GM06990 (cell line): ENCODE measurements around the gene VAMP8.
"Not testable (repeated sequence)": the region's sequence is repeated elsewhere in the genome, so short reads cannot be mapped to it uniquely, and the experiment has no call there.

Experiments used
- DNase-seq: peaks from one replicate; pipeline ENCODE4 v3.0.0-alpha.2; 2011; ENCODE audit not compliant: insufficient read length; ENCODE audit errors: extremely low read depth
- H3K27me3 ChIP-seq: replicated peaks from 2 replicates; pipeline ENCODE4 v1.6.0; 2011; ENCODE audit warnings: low read length; ENCODE audit not compliant: control insufficient read depth, insufficient read depth
- H3K36me3 ChIP-seq: 2 replicates; pipeline ENCODE4 v1.5.1; 2011; ENCODE audit warnings: low read length; ENCODE audit not compliant: control insufficient read depth, insufficient read depth
- H3K4me3 ChIP-seq: replicated peaks from 2 replicates; pipeline ENCODE4 v1.5.1; 2011; ENCODE audit warnings: low read depth, mild to moderate bottlenecking, control low read depth, low read length
- TF ChIP-seq, protein P1 (sequence below): IDR thresholded peaks from 2 replicates; pipeline ENCODE4 v1.5.1; 2011; ENCODE audit warnings: low read length, control low read depth, mild to moderate bottlenecking, inconsistent platforms; ENCODE audit not compliant: insufficient read depth, poor library complexity, severe bottlenecking

The VAMP8 gene

DNA sequence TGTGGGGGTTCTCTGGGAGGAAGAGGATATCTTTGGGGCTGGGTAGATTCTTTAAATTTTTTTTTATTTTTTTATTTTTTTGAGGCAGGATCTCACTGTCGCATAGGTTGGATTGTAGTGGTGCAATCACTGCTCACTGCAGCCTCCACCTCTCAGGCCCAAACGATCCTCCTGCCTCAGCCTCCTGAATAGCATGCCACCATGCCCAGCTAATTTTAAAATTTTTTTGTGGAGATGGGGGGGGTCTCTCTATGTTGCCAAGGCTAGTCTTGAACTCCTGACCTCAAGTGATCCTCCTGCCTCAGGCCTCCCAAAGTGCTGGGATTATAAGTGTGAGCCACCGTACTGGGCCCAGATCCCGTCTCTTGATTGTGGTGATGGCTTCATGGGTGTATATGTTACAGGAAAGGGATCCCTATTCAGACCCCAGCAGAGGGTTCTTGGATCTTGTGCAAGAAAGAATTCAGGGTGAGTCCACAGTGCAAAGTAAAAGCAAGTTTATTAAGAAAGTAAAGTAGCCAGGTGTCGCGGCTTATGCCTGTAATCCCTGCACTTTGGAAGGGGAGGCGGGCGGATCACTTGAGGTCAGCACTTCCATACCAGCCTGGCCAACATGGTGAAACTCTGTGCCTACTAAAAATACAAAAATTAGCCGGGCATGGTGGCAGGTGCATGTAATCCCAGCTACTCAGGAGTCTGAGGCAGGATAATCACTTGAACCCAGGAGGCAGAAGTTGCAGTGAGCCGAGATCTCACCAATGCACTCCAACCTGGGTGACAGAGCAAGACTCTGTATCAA, 36.5 kb downstream of the VAMP8 start:
- DNase-seq = no peak
- no peak overlapping the region for H3K4me3 ChIP-seq
- TF ChIP-seq, protein P1, sequence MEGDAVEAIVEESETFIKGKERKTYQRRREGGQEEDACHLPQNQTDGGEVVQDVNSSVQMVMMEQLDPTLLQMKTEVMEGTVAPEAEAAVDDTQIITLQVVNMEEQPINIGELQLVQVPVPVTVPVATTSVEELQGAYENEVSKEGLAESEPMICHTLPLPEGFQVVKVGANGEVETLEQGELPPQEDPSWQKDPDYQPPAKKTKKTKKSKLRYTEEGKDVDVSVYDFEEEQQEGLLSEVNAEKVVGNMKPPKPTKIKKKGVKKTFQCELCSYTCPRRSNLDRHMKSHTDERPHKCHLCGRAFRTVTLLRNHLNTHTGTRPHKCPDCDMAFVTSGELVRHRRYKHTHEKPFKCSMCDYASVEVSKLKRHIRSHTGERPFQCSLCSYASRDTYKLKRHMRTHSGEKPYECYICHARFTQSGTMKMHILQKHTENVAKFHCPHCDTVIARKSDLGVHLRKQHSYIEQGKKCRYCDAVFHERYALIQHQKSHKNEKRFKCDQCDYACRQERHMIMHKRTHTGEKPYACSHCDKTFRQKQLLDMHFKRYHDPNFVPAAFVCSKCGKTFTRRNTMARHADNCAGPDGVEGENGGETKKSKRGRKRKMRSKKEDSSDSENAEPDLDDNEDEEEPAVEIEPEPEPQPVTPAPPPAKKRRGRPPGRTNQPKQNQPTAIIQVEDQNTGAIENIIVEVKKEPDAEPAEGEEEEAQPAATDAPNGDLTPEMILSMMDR = no peak
- H3K27me3 ChIP-seq = no peaks in the 10 kb centered on the region
- H3K36me3 ChIP-seq = peaks cover 3% of the 10 kb centered on the region; the same call in 1 of the 2 replicates

DNA sequence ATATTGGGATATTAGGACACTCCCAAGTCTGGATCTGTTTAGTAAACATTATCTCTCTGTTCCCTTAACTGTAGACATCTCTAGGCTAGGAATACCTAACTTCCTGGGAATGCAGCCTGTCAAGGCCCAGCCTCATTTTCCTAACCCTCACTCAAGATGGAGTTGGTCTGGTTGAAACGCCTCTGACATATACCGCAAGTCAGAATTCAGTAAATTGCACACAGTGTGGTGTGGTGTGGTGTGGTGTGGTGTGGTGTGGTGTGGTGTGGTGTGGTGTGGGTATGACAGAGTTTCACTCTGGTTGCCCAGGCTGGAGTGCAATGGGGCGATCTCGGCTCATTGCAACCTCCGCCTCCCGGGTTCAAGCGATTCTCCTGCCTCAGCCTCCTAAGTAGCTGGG, 37.4 kb downstream of the VAMP8 start:
- H3K27me3 ChIP-seq = not testable (repeated sequence)

DNA sequence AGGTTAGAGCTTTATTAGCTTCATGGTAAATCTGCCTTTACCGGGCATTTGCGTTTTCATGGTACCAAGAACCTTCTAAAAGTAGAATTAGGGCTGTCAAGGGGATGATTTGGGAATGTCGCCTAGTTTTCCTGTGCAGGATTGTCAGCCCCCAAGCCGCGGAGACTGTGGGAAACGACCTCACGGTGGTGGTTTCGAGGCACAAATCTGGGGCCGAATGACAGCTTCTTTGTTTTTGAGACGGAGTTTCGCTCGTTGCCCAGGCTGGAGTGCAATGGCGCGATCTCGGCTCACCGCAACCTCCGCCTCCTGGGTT, 38.0 kb downstream of the VAMP8 start:
- TF ChIP-seq, protein P1 = no peak
- H3K27me3 ChIP-seq = no peaks in the 10 kb centered on the region
- no peaks in the 10 kb centered on the region; the same call in 1 of the 2 replicates for H3K36me3 ChIP-seq
- H3K4me3 ChIP-seq = no peak overlapping the region
- no peak for DNase-seq

More for the DNA sequence above, 37.4 kb downstream of the VAMP8 start:
- not testable (repeated sequence) for H3K4me3 ChIP-seq, DNase-seq, H3K36me3 ChIP-seq

DNA sequence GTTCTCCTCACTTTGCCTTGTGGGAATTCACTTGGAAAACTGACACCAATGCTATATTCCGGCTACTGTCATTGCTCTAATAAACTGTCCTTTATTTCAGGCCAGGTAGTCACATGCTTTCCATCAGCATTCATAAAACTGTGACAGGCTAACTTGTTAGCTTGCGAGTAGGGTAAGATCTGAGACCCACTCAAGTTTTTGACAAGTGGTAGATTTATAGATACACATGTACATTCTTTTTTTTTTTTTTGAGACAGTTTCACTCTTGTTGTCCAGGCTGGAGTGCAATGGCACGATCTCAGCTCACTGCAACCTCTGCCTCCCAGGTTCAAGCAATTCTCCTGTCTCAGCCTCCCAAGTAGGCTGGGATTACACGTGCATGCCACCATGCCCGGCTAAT, 40.3 kb downstream of the VAMP8 start:
- DNase-seq, H3K36me3 ChIP-seq, H3K4me3 ChIP-seq, H3K27me3 ChIP-seq: not testable (repeated sequence)

DNA sequence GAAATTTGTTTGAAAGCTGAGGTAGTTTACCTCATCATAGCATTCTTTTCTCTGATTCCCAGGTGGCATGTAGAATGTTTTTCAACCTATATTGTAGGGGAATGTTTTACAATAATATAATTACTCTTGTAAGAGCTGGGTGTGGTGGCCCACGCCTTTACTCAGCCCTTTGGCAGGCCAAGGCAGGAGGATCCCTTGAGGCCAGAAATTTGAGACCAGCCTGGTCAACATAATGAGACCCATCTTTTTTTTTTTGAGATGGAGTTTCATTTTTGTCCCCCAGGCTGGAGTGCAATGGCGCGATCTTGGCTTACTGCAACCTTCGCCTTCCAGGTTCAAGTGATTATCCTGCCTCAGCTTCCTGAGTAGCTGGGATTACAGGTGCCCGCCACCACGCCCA, 42.2 kb downstream of the VAMP8 start:
- H3K4me3 ChIP-seq = no peak overlapping the region
- peaks cover 9% of the 10 kb centered on the region for H3K36me3 ChIP-seq
- H3K27me3 ChIP-seq = no peaks in the 10 kb centered on the region
- TF ChIP-seq, protein P1 = no peak
- DNase-seq = no peak

DNA sequence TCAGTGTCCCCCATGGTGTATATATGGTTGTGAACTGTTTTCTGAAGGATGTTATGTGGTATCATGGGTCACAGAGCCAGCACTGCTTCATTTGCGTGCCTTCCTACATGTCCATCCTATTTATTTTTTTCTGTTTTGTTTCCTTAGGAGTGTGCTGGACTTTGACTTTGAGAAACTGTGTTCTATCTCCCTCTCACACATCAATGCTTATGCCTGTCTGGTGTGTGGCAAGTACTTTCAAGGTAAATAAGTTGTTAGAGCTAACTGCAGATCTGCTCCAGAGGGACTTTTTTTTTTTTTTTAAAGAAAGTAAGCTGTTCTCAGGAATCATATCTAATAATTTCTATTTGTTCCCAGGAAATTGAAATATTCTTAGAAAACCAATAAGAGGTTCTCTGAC, 44.0 kb downstream of the VAMP8 start:
- H3K27me3 ChIP-seq = no peaks in the 10 kb centered on the region
- H3K36me3 ChIP-seq = peaks cover 12% of the 10 kb centered on the region
- TF ChIP-seq, protein P1 = no peak
- no peak overlapping the region for H3K4me3 ChIP-seq
- DNase-seq = no peak

DNA sequence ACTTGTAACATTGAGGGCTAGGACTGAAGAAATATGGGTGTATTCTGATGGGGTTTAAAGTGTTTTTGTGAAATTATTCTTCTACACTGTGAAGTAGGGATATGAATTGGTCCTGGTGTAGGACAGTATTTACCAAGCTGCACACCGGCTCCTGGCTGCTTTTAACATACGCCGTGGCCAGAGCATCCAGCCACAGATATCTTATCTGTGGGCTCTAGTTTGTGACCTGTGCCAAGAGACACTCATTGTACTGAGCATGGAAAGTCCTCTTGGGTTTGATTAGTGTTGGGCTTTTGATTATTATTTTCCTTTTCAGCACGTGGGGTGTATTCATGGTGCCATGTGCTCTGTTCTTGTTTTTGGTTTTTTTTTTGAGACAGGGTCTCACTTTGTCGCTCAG, 46.6 kb downstream of the VAMP8 start:
- H3K4me3 ChIP-seq = no peak overlapping the region
- peaks cover 13% of the 10 kb centered on the region for H3K36me3 ChIP-seq
- DNase-seq = no peak
- TF ChIP-seq, protein P1 = no peak
- no peaks in the 10 kb centered on the region for H3K27me3 ChIP-seq
